ENCODE measurements around the gene TMEM37.

TMEM37 gene

GRCh38 chr2:119461811-119462210, 30.2 kb downstream of the TMEM37 start:
- DNase-seq = no peak

DNA sequence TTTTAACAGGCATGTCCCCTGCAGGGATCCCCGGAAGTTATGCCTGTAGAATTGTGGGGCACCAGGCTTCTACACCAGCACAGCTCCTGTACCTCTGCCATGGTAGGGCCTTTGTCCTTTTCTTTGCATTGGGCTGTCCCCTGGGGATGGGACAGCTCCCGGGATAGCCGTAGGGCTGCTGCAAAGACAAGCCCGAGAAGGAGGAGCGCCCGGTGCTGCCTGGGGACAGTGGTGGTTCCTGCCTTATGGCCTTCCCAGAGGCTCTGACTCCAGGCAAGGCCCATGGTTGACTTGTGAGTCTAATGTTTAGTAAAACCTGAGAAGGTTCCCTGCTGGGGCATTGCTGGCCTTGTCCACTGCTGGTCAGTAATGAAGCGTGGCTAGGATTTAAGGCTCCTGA, 30.9 kb downstream of the TMEM37 start:
- DNase-seq = no peak

DNA sequence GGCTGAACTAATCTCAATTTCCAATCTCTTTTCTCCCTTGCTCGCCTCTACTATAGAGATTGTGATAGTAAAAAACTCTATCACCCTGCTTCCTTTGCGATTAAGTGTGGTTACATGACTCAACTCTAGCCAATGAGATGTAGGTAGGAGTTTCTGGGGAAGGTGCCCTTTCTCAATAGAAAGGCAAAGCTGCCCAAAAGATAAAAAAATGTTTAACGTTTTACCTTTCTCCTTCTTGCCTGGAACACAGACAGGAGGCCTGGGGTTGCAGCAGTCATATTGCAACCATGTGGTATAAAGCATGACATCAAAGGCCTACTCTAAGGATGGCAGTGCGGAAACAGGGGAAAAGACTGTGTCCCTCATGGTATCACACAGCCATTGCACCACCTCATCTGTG, 31.5 kb downstream of the TMEM37 start:
- no peak for DNase-seq

- no peak for DNase-seq
Observed at GRCh38 chr2:119463990-119464389, 32.3 kb downstream of the TMEM37 start.

- no peak for DNase-seq
Observed at GRCh38 chr2:119464981-119465380, 33.3 kb downstream of the TMEM37 start.

DNA sequence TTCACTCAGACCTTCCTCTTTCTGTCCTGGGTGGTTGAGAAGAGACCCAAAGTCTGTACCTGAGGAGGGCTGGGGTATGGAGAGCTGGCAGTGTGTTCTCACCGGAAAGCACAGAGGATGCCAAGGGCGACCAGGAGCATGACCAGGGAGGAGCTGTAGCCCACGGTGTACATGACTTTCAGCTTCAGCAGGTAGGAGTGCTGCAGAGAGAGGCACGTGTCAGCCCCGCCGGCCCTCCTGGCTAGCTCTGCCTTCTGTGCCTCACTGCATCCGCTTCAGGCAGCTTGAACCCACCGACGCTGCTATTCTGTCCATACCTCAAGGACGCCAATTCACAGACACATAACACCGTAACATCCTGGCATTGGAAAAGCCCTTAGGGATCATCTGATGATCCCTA, 34.0 kb downstream of the TMEM37 start:
- no peak for DNase-seq

DNA sequence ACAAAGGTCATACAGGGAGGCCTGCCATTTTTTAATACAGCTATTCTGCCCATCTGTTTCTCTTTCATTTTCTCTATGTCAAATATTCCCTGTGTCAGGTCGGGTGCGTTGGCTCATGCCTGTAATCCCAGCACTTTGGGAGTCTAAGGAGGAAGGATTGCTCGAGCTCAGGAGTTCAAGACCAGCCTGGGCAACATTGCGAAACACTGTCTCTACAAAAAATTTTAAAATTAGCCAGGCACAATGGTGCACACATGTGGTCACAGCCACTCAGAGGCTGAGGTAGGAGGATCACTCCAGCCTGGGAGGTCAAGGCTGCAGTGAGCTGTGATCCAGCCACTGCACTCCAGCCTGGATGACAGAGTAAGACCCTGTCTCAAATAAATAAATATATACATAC, 34.7 kb downstream of the TMEM37 start:
- DNase-seq = no peak

DNA sequence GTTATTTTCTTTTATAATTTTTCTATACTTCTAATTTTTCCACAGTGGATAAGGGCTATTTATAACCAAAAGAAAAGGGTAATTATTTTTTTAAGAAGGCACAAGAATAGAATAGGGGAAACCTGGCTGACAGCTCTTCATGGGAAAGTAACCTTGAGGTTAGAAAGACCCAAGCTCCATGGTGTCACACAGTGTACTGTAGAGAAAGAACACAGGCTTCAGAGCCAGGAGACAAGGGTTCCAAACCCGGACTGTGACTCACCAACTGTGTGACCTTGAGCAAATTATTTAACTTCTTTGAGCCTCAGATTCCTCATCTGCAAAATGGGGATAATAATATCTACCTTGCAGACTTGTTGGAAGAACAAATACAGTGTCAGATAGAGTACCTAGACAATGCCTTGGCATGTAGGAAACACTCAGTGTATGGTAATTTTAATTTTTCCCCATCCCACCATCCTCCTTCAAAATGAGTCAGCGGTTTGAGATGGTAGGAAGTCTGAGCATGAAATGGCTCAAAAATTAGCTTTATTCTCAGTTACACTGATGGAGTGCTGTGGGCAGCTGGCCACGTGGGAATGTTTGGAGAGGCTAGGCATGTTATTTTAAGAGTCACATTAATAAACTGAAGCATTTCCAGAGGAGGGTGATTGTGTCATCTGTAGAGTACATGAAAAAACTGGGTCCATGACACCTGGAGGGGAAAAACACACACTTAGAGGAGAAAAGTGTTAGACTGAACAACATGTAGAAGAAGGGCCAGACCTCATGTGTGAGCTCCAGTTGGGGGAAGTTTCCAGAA, 36.7 kb downstream of the TMEM37 start:
- peak; percentile 30 for DNase-seq

DNA sequence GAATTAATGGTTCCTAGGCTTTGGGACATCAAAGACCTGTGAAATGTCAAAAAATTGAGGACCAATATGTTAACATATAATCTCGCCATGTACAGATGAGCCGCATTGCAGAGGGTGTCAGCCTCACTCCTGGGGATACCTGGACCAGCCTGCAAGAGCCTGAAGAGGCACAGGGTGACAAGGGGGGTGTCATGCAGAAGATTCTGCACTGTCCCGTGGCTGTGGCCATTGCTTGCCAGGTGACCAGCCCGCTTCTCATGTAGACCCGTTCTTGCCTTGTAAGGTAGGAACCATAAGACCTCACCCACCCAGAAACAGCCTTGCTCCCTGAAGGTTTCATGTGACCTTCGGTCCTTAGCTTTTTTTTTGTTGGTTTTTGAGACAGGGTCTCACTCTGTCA, 37.5 kb downstream of the TMEM37 start:
- DNase-seq = no peak

GRCh38 chr2:119469661-119470297, 38.1 kb downstream of the TMEM37 start:
- DNase-seq = no peak

DNA sequence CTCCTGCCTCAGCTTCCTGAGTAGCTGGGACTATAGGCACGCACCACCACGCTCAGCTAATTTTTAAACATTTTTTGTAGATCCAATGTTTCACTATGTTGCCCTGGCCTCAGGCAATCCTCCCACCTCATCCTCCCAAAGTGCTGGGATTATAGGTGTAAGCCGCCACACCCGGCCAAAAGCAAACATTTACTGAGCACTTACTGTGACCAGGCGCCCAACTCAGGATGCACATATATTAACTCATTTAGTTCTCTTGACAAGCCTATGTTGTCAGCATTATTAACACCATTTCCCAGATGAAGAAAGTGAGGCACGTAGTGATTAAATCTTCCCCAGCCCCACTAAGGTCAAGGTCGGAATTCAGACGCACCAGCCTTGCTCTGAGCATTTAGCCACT, 41.1 kb downstream of the TMEM37 start:
- DNase-seq = no peak

GRCh38 chr2:119473621-119474370, 42.1 kb downstream of the TMEM37 start:
- no peak for DNase-seq

DNA sequence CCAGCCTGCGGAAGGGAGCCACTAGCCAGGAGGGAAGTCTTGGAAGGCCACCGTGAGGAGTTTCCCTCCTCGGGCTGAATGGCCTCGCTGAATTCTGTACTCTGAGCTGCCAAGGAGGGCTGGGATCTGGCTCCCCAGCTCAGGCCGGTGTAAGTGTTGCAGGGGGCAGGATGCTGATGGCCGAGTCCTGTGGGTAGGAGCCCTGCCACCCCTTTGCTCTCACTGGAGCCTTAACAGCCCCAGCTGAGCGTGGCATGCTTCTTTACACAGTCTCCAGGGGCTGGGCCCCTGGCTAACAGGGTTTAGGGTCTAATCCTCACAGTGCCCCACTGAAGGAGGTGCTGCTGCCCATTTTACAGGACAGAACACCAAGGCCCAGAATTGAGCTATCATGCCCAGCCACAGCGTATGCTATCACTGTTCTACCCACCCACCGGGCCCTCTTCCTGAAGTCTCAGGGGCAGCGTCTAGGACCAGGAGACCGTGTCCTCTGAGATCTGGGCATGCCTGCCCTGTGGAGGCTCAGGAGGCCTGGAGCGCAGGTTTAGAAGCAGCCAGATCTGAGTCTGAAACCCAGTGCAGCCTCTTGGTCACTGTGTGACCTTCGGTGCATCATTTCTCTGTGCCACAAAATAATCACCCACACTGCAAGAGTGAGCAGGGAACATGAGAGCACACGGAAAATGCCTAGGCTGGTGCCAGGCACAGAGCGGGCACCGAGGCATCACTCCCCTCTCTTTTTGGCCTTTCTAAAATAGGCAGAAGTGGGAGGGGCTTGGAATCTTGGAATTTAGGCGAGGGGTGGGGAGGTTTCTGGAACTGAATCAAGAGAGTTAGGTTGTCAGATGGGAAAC, 42.9 kb downstream of the TMEM37 start:
- no peak for DNase-seq

- DNase-seq = no peak
Observed at GRCh38 chr2:119475225-119475856, 43.7 kb downstream of the TMEM37 start.

- no peak for DNase-seq
Observed at GRCh38 chr2:119475857-119476244, 44.2 kb downstream of the TMEM37 start.

- peak; percentile 48 for DNase-seq
Observed at GRCh38 chr2:119476301-119477112, 44.9 kb downstream of the TMEM37 start.

DNA sequence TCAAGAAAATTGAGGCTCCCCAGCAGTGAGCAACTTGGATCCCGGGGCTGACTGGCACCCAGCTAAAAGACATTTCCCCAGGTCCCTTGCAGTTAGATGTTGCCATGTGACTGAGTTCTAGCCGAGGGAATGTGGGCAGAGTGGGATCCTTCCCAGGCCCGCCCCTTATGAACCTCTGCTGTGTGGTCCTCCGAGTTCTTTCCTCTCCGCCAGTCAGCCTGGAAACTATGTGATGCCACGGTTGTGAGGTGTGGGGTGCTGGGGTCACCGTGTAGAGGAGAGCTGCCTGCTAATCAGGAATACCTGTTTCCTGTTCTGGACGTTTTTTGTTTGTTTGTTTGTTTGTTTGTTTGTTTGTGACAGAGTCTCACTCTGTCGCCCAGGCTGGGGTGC, 45.5 kb downstream of the TMEM37 start:
- DNase-seq = no peak

DNA sequence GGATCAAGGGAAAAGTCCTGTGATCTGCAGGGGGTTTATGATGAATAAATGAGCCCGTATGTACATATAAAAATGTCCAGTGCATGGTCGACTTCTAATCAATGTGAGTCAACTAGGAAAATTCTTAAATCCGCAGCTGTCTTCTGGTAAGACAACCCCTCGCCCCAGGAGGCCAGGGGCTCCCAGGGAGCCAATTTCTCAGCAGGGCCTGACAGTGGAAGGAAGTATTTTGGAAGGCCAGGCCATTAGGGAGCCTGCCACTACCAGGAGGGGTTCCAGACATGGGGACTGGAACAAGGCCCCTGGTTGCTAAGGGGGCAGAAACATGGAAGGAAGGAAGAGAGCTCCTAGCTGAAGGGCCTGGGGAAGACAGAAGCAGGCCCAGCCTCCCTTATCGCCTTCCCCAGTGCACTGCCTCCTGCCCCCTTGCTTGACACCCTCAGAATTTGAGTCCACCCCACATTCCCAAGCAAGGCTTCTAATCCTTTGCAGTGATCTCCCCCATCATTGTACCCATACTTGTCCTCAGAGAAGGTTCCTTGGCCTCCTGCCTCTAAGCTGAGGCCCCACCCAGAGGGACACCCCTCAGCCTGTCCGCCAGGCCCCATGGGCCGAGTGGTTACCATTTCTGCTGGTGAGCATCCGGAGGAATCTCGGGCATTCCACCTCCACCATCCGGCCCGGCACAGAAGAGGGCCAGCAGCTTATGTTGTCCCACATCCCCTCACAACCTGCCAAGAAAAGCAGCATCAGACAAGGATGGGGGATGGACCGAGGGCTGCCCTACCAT, 46.7 kb downstream of the TMEM37 start:
- DNase-seq = no peak

GRCh38 chr2:119478978-119479295, 47.3 kb downstream of the TMEM37 start:
- no peak for DNase-seq

GRCh38 chr2:119480184-119480583, 48.5 kb downstream of the TMEM37 start:
- no peak for DNase-seq

DNA sequence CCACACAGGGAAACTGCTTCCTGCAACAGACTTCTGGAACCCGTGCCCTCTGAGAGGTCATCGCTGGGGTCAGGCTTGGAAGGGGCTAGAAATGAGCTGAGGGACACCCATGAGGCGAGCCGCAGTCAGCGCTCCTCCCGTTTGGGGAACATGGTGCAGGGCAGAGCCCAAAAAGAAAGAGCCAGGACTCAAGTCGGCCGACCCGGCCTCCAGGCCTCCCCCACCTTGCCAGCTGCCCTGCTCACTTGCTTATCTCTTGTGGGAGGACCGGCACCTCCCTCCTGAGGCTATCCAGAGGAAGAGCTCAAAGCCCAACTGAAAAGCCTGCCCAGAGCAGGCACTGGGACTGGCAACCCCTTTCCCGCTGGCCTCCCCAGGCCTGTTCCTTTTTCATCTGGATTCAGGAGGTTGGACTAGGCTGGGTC, 49.1 kb downstream of the TMEM37 start:
- DNase-seq = no peak
